ENCODE measurements around the gene STAT3.
"Not testable (repeated sequence)": the region's sequence is repeated elsewhere in the genome, so short reads cannot be mapped to it uniquely, and the experiment has no call there.

The STAT3 gene

GRCh38 chr17:42270596-42270995 is 117.6 kb downstream of the STAT3 start:
- no peak for DNase-seq (ENCODE audit: low read depth)
- TF ChIP-seq CTCF (IDR thresholded peaks at IDR 0.05; ENCODE audit: control insufficient read depth, extremely low read depth, insufficient read depth), result no peak
- no peak overlapping the region for H3K4me3 ChIP-seq (ENCODE audit: low read depth, low read length)

GRCh38 chr17:42270170-42270535 is 118.1 kb downstream of the STAT3 start:
- no peak overlapping the region for H3K4me3 ChIP-seq (ENCODE audit: low read depth, low read length)
- no peak for DNase-seq (ENCODE audit: low read depth)
- no peak for TF ChIP-seq CTCF (IDR thresholded peaks at IDR 0.05; ENCODE audit: control insufficient read depth, extremely low read depth, insufficient read depth)

- H3K4me3 ChIP-seq (ENCODE audit: low read depth, low read length), result no peak overlapping the region
- no peak for DNase-seq (ENCODE audit: low read depth)
- TF ChIP-seq CTCF (IDR thresholded peaks at IDR 0.05; ENCODE audit: control insufficient read depth, extremely low read depth, insufficient read depth), result no peak
Observed at GRCh38 chr17:42268236-42268635, 120.0 kb downstream of the STAT3 start.

GRCh38 chr17:42266918-42267766 is 121.1 kb downstream of the STAT3 start:
- no peak for TF ChIP-seq CTCF (IDR thresholded peaks at IDR 0.05; ENCODE audit: control insufficient read depth, extremely low read depth, insufficient read depth)
- no peak overlapping the region for H3K4me3 ChIP-seq (ENCODE audit: low read depth, low read length)
- DNase-seq (ENCODE audit: low read depth), result no peak

GRCh38 chr17:42266462-42266861 is 121.8 kb downstream of the STAT3 start:
- TF ChIP-seq CTCF (IDR thresholded peaks at IDR 0.05; ENCODE audit: control insufficient read depth, extremely low read depth, insufficient read depth), result no peak
- no peak overlapping the region for H3K4me3 ChIP-seq (ENCODE audit: low read depth, low read length)
- no peak for DNase-seq (ENCODE audit: low read depth)

GRCh38 chr17:42264366-42264765 is 123.9 kb downstream of the STAT3 start:
- not testable (repeated sequence) for H3K4me3 ChIP-seq (ENCODE audit: low read depth, low read length); DNase-seq (ENCODE audit: low read depth)
